ENCODE data around the gene SLC17A9.

SLC17A9 gene

DNA sequence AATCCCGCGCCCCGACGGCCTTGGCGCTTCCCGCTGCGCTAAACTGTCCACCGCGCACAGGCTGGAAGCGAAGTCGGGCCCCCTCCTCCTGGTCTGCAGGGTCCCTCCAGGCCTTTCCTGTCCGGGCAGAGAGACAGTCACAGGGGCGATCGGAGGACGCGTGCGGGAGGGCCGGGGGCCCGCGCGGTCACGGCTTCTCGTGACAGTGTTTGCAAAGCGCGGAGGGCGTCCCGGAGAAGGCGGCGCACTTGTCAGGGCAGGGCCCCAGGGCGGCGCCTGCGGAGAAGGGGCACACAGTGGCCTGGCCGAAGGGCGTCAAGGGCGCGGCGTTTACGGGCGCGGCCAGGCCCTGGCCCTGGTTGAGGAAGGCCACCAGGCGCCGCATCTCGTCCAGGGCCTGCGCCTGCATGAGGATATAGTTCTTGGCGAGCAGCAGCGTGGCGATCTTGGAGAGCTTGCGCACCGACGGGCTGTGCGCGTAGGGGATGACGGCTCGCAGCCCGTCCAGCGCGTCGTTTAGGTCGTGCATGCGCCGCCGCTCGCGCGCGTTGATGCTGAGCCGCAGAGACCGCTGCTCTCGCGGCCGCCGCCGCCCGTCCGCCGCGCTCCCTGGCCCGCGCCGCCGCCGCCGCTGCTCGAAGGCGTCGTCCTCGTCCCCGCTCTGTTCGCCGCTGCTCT, 53.5 kb downstream of the SLC17A9 start:
- DNase-seq: no peak

DNA sequence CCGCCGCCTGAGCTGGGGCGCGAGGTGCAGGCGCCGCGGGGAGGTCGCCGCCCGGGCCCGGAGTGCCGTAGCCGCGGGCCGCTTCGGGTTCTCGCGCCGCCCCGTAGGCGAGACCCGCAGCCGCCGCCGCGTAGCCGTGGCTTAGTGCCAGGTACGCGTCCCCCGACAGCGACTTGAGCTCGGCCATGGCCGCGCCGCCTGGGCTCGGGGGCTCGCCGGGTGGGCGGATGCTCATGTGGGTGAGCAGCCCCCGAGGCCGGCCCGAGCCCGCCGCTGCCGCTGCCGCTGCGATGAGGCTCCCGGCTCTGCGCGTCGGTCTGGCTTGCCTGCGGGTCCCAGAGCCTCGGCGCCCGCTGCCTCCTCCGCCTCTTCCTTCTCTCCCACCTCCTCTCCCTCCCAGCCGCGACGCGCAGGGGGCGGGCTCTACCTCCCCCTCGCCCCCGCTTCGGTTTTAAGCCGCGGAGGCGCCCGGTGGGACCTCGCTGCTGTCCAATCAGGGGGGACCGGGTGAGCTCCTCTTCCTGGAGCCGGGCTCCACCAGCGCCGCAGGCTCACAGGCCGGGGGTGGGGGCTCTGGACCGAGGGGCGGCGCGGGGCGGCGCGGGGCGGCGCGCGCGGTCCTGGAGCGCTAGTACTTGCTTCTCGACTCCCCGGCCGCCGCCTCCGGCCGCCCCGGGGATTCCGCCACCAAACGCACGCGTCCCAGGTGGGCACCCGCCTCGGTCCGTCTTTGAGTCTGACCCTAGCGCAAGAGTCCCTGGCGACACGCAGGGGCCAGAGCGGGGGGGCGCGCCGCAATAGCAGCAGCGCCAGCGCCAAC, 54.2 kb downstream of the SLC17A9 start, which contains the start of gene BHLHE23:
BHLHE23 (minus strand) TSS at position 425 of the 820 bp plus-strand sequence; CDS start at position 235, 190 bp downstream.
- no peak for DNase-seq

DNA sequence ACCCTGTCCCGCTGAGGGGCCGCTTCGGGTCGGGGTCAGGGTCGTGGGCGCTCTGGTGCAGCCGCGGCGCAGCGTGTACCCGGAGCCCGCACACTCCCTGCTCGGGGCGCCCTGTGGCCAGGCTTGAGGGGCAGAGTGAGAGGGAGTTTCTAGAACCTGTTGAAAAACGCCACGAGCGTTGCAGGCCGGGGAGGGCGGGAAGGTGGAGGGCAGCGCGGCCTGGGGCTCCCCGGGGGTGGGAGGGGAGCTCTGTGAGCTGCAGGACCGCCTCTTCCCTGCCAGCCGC, 54.8 kb downstream of the SLC17A9 start:
- no peak for DNase-seq

DNA sequence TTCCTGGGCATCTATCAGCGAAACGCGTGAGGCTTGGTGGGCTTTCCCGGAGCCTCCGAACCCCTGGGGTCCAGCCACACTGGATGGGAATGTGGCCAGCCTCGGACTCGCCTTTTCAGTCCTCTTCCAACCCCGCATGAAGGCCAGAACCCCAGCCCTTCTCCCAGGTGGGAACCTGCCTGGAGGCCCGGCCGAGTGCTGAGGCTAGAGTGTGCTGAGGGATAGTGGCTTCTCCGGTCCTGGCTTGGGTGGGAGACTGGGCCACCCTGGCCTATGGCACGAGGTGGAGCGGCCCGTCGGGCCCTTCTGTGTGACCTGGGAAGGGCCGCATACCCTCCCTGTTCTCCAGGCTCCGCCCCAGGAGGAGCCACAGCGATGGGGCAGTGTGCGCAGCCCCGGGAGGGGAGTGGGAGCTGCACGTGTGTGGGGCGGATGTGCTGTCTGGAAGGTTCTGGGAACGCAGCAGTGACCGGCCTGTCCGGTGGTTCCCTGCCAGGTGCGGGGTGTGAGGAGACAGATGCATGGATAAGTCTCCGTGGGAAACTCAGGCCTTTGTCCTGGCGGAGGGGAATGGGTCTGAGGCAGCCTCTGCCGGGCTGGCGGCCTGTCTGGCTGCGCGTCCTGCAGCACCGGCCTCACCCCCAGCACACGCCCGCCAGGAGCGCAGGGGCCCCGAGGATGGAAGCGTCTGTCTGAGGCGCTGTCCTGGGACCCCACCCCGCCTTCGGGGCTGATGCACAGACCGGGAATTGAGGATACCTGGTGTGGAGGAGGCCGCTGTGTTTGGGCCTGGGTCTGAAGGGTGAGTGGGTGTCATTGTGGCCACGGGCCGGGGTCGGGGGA, 55.4 kb downstream of the SLC17A9 start:
- no peak for DNase-seq

DNA sequence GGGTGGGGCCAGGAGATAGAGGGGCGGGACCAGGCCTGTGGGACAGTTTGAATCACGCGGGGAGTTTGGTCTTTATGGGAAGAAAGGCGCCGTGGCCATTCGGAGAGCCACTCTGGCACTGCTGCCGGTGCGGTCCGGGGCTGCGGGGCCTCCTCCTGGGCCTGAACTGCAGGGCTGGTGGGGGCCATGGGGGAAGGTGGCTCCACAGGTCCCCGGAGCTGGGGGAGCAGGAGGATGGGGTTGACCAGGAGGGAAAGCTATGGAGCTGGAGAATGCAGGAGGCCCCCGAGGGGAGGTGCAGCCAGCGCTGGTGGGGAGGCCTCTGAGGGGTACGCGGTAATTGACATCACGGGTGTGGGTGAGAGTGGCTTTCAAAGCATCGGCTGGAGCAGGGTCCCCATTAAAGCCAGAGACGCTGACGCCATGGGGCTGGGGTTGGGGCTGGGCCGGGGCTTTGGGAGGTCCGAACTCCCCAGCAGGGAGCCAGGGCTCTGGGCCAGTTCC, 56.1 kb downstream of the SLC17A9 start:
- DNase-seq: no peak

DNA sequence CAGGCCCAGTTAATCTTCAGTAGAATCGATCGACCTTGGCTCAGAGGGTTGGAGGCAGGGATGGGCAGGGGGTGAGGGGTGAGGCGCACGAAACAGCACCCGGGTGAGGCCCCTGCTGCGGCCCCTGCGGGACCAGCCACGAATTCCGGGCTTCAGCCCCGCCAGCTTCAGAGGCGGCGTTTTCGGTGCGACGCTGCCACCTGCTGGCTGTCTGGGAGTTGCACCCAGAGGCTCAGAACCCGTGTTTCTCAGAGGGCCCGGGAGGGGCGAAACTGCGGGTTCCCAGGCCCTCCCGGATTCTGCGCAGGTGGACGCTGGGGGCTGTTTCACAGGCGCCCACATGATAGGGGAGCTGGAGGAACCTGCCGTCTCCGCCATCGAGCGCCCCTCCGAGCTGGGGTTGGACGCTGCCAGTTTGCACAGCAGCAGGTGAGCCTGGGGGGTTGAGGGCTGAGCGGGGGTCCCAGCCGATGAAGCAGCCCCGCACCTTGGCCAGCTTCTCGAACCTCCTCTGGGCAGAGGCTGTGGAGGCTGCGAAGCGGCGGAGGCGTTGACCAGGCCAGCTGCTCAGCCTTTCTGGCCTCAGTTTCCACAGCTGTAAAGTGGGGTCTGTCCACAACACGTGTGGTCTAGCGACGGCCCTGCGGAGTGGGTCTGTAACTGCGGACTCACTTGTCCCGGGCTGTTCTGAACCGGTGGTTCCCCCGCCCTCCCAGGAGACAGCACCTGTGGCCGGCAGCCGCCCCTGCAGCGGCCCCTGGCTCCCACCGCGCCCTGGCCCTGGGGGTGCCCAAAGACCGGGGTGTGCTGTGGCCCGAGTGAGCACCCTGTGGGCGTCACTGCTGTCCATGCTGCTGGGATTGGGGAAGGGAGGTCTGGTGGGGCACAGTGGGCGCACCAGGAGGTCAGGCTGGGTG, 56.8 kb downstream of the SLC17A9 start:
- DNase-seq: peak; percentile 77

DNA sequence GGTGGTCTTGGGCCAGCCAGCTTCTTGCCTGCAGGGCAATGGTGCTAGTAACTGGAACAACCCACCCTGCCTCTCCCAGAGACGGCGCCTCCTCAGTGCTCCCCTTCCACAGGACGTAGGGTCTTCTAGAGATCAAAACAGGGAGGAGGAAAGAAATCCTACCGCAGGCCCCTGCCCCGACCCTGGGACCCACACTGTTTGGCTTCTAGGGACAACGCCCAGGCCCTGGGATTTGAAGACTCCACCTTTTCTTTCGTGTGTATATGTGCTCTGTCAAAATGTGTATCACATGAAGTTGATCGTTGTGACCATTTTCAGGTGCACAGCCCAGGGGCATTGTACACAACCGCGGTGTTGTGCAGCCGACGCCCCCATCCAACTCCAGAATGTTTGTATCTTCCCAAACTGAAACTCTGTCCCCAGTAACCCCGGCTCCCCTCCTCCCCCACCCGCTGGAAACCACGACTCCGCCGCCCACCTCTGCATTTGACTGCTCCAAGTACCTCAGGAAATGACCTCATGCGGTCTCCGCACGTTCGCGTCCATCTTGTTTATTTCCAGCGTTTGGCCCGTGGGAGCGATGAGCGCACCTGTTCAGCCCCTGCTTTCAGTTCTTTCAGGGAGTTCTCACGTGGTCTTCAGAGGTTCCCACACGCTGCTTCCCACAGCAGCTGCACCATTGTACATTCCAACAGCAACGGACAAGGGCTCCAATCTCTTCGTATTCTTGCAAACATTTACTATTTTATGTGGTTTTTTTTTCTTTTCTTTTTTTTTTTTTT, 57.7 kb downstream of the SLC17A9 start:
- peak; percentile 76 for DNase-seq

DNA sequence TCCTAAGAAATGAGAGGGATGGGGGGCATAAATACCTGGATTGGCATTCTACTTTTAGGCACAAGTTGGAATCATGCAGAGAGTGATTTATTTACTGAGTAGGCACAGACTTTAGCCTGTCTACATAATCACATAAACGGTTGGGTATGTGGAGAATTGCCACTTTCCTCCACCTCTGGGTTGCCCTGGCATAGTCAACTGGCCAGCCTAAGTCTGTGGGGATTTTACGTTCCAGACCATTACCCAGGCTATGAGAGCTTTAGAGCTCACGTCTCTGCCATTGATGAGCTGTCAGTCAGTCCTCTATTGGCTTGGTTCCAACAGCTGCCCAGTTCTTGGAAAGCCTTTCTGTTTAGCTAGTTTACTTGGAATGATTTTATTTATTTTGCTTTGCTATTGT, 59.3 kb downstream of the SLC17A9 start:
- no peak for DNase-seq

DNA sequence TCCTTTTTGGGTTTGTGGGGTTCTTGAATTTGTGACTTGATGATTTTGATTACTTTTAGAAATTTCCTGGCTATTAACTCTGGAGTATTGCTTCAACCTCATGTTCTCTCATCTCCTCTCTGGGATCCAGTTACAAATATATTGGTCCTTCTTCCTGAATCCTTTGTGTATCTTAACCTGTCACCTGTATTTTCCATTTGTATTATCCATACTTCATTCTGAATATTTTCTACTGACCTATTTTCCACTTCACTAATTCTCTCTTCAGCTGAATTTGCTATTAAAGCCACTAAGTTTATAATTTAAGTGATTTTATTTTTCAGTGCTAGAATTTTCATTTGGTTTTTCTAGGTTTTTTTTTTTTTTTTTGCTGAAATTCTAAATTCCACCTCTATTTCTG, 60.7 kb downstream of the SLC17A9 start:
- DNase-seq: no peak

DNA sequence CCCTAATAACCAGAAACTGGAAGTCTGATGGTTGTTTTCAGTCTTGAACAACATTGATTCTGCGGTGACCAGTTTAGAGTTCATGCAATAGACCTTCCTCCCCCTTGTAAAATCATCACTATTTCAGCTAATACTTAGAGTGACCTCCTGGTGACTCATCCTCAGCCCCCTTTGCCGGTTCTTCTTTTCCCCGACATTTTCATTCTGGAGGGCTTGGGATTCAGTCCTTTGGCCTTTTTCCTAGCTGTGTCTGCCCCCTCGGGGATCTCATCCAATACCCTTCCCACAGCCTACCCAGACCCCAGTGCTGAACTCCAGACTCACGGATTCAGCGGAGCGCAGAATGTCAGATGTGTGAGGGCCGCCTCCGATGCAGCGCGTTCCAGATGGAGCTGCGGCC, 61.8 kb downstream of the SLC17A9 start:
- no peak for DNase-seq

DNA sequence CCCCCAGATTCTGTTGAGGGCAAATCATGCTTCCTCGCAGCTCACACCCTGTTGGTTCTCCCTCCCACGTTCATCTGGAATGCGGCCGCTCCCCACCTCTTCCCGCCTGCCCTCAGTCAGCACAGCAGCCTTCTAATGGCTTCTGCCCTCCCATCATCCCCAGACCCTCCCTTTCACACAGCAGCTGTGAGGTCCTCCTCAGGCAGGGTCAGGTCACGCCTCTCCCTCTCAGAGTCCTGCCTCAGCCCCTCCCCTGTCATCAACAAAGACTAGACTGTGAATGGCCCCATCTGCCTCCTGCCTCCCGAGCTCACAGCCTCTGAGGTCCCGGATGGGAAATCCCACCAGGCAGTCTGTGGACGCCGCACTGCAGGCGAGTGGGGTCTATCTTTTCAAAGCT, 62.2 kb downstream of the SLC17A9 start:
- DNase-seq: no peak

DNA sequence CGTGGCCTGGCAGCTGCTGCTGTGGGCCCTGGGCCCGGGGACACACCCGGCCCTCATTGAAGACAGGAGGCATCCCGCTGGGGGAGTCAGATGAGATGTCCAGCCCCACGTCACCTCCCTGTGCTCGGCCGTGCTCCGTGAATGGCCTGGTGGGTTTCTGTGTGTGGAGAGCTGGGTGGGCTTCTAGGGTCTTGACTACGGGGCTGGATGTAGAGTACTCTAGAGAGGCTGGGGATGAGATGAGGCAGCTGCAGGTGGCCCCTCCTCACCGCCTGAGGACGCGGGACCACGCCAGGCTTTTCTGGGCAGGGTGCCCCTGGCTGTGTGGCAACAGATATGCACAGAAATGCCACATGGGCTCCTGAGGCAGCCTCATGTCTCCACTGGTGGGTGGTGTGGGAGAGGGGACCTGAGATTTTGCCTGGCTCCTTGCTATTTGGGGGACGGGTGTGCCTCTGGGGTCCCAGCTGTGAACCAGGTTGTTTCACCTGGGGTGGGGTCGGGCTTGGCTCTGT, 62.7 kb downstream of the SLC17A9 start:
- DNase-seq: no peak

DNA sequence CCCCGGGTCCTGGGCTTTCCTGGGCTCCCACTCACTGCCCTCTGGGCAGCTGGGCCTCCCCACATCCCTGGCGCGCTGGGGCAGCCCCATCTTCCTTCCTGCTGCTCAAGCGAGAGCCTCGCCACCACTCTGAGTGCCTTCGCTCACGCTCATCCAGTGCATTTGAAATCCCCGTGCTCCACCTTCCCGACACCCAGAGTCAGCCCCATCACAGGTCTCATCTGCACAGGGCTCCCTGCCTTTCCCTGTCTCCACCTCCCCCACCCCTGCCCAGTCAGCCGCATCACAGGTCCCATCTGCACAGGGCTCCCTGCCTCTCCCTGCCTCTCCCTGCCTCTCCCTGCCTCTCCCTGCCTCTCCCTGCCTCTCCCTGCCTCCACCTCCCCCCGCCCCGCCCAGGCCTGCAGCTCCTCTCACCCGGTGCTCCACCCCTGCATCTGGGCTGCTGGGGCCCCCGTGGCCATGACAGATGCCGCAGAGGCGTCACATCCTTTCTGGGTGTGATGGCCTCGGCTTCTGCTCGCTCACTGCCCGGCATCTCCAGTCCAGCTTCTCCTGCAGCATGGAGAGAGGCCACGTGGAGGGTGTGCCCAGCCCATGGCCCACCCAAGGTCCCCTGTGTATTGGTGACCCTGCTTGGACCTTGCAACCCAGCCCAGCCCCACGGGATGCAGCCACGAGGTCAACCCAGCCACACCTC, 63.3 kb downstream of the SLC17A9 start:
- DNase-seq: no peak

DNA sequence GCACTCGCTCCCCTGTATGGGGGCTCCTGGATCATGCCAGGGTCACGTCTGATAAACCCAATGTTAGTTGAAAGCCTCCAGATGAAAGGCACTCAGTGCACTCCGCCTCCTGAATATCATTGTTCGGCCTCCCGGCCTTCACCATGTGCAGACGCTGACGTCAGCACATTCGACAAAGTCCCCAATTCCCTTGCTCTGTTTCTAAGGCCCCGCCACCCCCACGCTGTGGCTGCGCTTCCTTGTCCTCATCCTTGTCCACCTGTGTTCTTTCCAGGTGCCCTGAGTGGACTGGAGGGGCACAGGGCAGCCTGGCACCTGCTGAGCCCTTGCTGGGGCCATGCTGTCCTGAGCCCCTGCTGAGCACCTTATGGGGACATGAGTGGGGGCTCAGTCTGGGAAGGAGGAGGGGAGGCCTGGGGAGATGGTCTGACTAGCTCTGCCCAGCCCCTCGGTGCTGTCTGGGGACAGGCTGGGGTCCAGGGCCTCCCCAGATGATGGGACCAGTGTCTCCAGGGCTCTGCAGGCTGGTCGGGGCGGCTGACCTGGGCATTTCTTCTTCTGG, 64.1 kb downstream of the SLC17A9 start:
- DNase-seq: no peak

DNA sequence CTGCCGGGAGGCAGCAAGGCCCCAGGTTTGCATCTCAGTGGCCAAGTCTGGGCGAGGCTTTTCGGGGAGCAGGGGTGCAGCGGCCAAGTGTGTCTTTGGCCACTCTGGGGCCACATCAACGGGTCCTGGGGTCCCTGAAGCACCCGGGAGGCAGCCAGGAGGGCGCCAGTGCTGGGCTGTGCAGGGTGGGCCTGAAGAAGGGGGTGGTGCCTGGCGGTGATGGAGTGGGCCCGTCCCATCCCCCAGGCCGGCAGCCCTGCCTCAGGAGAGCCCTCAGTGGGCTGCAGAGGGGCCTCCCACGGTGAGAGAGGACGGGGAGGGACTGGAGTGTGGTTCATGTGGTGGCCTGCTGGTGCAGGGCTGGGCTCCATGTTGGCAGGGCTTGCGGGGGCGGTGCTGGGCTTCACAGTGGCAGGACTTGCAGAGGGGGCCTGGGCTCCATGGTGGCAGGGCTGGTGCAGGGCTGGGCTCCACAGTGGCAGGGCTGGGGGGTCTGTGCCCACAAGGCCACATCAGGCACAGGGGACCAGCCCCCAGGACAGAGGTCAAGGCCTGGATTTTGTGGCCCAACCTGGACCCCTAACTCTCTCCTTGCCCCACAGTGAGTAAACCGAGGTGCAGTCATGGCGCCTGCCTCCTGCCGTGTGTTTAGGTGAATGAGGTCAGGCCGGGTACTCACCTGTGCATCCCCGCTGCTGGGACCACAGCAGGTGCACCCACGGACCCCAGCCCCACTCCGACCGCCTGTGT, 64.7 kb downstream of the SLC17A9 start:
- DNase-seq: no peak

DNA sequence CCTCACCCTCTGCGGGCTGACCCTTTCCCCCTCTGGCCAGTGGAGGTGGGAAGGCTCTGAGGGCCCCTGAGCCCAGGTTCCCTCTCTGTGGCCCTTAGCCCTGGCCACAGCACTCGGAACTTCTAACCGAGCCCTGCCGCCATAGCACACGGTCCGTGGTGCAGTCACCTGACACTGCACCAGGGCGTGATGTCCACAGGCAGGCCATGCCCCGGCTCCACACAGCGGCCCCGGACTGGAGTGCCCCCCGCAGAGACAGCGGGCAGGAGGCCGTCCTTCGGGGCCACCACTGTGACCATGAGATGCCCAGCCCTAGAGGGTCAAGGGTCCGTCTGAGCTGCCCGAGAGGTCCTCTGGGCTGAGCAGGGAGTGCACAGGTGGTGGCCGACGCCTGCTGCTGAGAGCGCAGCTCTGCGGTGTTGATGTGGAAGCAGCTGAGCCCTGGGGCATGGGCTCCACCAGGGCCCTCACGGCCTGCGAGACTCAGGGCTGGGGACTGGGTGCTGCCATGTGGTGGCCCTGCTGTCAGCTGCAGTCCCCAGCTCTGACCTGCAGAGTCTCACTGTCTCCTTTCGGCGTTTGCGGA, 65.4 kb downstream of the SLC17A9 start:
- no peak for DNase-seq
